K562 (cell line): Measurements from ENCODE around the gene ZNF562. TPM values are rescaled to one million over a fixed set of nuclear protein-coding genes. Genes with fewer than 3 reads are reported as not detected.

ENCODE experiments used
- ATAC-seq: fragments of 200-7000 bp; cut with Tn5 transposase; 3 replicates; pipeline ENCODE4 v1.9.1; 2020; ENCODE audit warnings: moderate library complexity
- BruUV-seq: library from RNA; stranded (reverse); fragments of 400-500 nt; replicated peaks from 2 replicates; lab custom pipeline; 2021; lab: Mats Ljungman, UMichigan
- CTCF ChIA-PET: fragments of 300-600 bp; formaldehyde crosslinking; extraction: SDS; loops from one replicate; lab custom pipeline; 2021; ENCODE audit warnings: low intra/inter-chr PET ratio; lab: Yijun Ruan, JAX
- POLR2A ChIA-PET: fragments of 300-600, 350-650 bp; sonication (Branson Sonifier 250); formaldehyde crosslinking; extraction: SDS; loops from one replicate; lab custom pipeline; 2021; ENCODE audit warnings: antibody characterized with exemption, inconsistent platforms; lab: Yijun Ruan, JAX
- DNase-seq, 4 experiments: peaks; one replicate each; pipeline versions ENCODE4 v3.0.0 to v3.0.0-alpha.2; 2011 to 2018; ENCODE audit warnings: low spot score in 3 of 4, mixed read lengths in 3 of 4; ENCODE audit errors: extremely low read depth in 1 of 4
- FAIRE-seq: peaks from 2 replicates; lab custom pipeline; 2011; peaks lifted over from hg19 to GRCh38; lab: Jason Lieb, UNC
- H2AFZ ChIP-seq: 2 replicates; pipeline ENCODE4 v1.6.0; 2011; ENCODE audit warnings: low read depth, low read length, control low read depth, inconsistent platforms
- H3K27ac ChIP-seq: fragments of 200-600 bp; 3 replicates; pipeline ENCODE4 v1.8.0; 2011; ENCODE audit warnings: low read depth, mild to moderate bottlenecking, control low read depth, inconsistent platforms, low read length, moderate library complexity, mixed read lengths; ENCODE audit errors: extremely low read depth
- H3K27me3 ChIP-seq, 2 experiments: fragments of 300-600 bp in 1 of 2; 2 replicates in 1 of 2; 3 replicates in 1 of 2; pipeline versions ENCODE4 v1.6.0 to v1.8.0; 2011; ENCODE audit warnings: inconsistent platforms in 2 of 2, low read length in 2 of 2, mild to moderate bottlenecking in 1 of 2, mixed read lengths in 1 of 2, moderate library complexity in 1 of 2; ENCODE audit not compliant: control insufficient read depth in 2 of 2, insufficient read depth in 2 of 2
- H3K36me3 ChIP-seq: fragments of 300-600 bp; 3 replicates; pipeline ENCODE4 v1.8.0; 2011; ENCODE audit warnings: mild to moderate bottlenecking, low read length, inconsistent platforms; ENCODE audit not compliant: control insufficient read depth, insufficient read depth
- H3K4me1 ChIP-seq, 2 experiments: fragments of 200-600 bp in 1 of 2; replicated peaks in 1 of 2; 2 replicates in 1 of 2; 3 replicates in 1 of 2; pipeline versions ENCODE4 v1.5.1 to v1.8.0; 2011; ENCODE audit warnings: inconsistent platforms in 2 of 2, low read length in 2 of 2, mild to moderate bottlenecking in 1 of 2, mixed read lengths in 1 of 2, moderate library complexity in 1 of 2; ENCODE audit not compliant: control insufficient read depth in 2 of 2, insufficient read depth in 2 of 2
- H3K4me2 ChIP-seq: 2 replicates; pipeline ENCODE4 v1.6.1; 2011; ENCODE audit warnings: low read length, control low read depth, inconsistent platforms, mixed read lengths; ENCODE audit not compliant: insufficient read depth
- H3K4me3 ChIP-seq: fragments of 200-600 bp; sonication (generic), shearing (Covaris generic); 2 replicates; pipeline ENCODE4 v1.5.1; 2016; ENCODE audit warnings: control low read depth, inconsistent platforms
- H3K79me2 ChIP-seq: fragments of 200-600 bp; 3 replicates; pipeline ENCODE4 v1.8.0; 2011; ENCODE audit warnings: low read length, inconsistent platforms; ENCODE audit not compliant: control insufficient read depth, insufficient read depth
- H3K9ac ChIP-seq, 2 experiments: 2 replicates each; pipeline versions ENCODE4 v1.6.0 to v1.6.1; 2011; ENCODE audit warnings: low read depth in 2 of 2, low read length in 2 of 2, control low read depth in 1 of 2, inconsistent platforms in 1 of 2, mild to moderate bottlenecking in 1 of 2, mixed read lengths in 1 of 2; ENCODE audit not compliant: insufficient read depth in 1 of 2
- H3K9me1 ChIP-seq: one replicate; pipeline ENCODE4 v1.6.0; 2011; ENCODE audit warnings: inconsistent platforms, mild to moderate bottlenecking, low read length, moderate library complexity; ENCODE audit not compliant: control insufficient read depth, insufficient read depth
- H3K9me3 ChIP-seq: replicated peaks from 2 replicates; pipeline ENCODE4 v1.5.1; 2011; ENCODE audit warnings: low read depth, low read length, inconsistent platforms; ENCODE audit not compliant: control insufficient read depth, insufficient read depth
- H4K20me1 ChIP-seq: replicated peaks from 2 replicates; pipeline ENCODE4 v1.6.1; 2011; ENCODE audit warnings: low read length, inconsistent platforms, mixed read lengths; ENCODE audit not compliant: control insufficient read depth, insufficient read depth
- EGR1 ChIP-seq: fragments of 450-650 bp; conservative IDR thresholded peaks from 2 replicates; pipeline ENCODE4 v1.6.1; 2017; ENCODE audit warnings: mild to moderate bottlenecking
- FOXA3 ChIP-seq, 2 experiments: fragments of 450-650 bp in 1 of 2; sonication (generic) in 1 of 2; formaldehyde crosslinking; IDR thresholded peaks in 1 of 2; conservative IDR thresholded peaks in 1 of 2; 2 replicates each; pipeline versions ENCODE4 v1.4.0 to v1.8.0; 2020 to 2022; ENCODE audit warnings: mild to moderate bottlenecking in 2 of 2, missing genetic modification reagents in 1 of 2
- HDGF ChIP-seq: fragments of 450-650 bp; IDR thresholded peaks from 2 replicates; pipeline ENCODE4 v1.6.1; 2016
- HIVEP1 ChIP-seq: fragments of 250-450 bp; sonication (Bioruptor Pico); IDR thresholded peaks from 2 replicates; pipeline ENCODE4 v1.4.0; 2020; ENCODE audit warnings: mild to moderate bottlenecking
- ID3 ChIP-seq, 2 experiments: fragments of 250-450 bp in 1 of 2; fragments of 450-650 bp in 1 of 2; sonication (Bioruptor Pico) in 1 of 2; IDR thresholded peaks; 2 replicates each; pipeline versions ENCODE4 v1.6.1 to v1.8.0; 2016 to 2021; ENCODE audit warnings: mild to moderate bottlenecking in 2 of 2, moderate library complexity in 2 of 2, missing compliant biosample characterization in 1 of 2, missing genetic modification characterization in 1 of 2
- MBD2 ChIP-seq: sonication (generic); IDR thresholded peaks from 2 replicates; pipeline ENCODE4 v1.6.1; 2016; ENCODE audit warnings: low read depth, borderline replicate concordance
- MED1 ChIP-seq: sonication (generic); formaldehyde crosslinking; IDR thresholded peaks from 2 replicates; pipeline ENCODE4 v1.8.1; 2023; ENCODE audit warnings: missing genetic modification reagents, borderline replicate concordance
- ZNF274 ChIP-seq: IDR thresholded peaks from 2 replicates; pipeline ENCODE4 v1.6.1; 2011; ENCODE audit warnings: low read depth, mild to moderate bottlenecking, low read length, moderate library complexity, borderline replicate concordance
- ZNF445 ChIP-seq: fragments of 250-450 bp; sonication (Bioruptor Pico); IDR thresholded peaks from 2 replicates; pipeline ENCODE4 v1.4.0; 2020; ENCODE audit warnings: low read depth, mild to moderate bottlenecking, moderate library complexity
- ZNF584 ChIP-seq: fragments of 200-800 bp; sonication (Bioruptor generic); IDR thresholded peaks from 2 replicates; pipeline ENCODE4 v1.6.1; 2016; ENCODE audit warnings: low read depth, mild to moderate bottlenecking, missing genetic modification characterization, missing compliant biosample characterization
- ZNF639 ChIP-seq, 2 experiments: fragments of 200-800 bp in 1 of 2; sonication (Bioruptor generic) in 1 of 2; sonication (generic) in 1 of 2; formaldehyde crosslinking in 1 of 2; IDR thresholded peaks in 1 of 2; conservative IDR thresholded peaks in 1 of 2; 2 replicates each; pipeline versions ENCODE4 v1.5.0 to v1.6.1; 2016 to 2020; ENCODE audit warnings: missing compliant biosample characterization in 1 of 2, missing genetic modification characterization in 1 of 2, missing genetic modification reagents in 1 of 2
- ZNF75A ChIP-seq: fragments of 450-650 bp; formaldehyde crosslinking; IDR thresholded peaks from 2 replicates; pipeline ENCODE4 v1.4.0; 2020; ENCODE audit warnings: mild to moderate bottlenecking
- WGBS: fragments of 100-300 bp; shearing (Covaris generic); methylation state at CpG from one replicate; pipeline ENCODE4 v1.1.6; 2016; ENCODE audit warnings: low coverage, mixed read lengths; ENCODE audit not compliant: insufficient coverage; ENCODE audit errors: missing lambda C conversion rate; 5-methylcytosine and 5-hydroxymethylcytosine counted together
- in situ Hi-C: fragments of 300-500 bp; cut with MboI; formaldehyde crosslinking; loops from 4 replicates; pipeline ENCODE4 v1.15.0; 2018; ENCODE audit warnings: inconsistent platforms, mixed read lengths
- intact Hi-C: fragments of 100-400 bp; cut with micrococcal nuclease; formaldehyde crosslinking; loops from 2 replicates; pipeline ENCODE4 v1.14.2; 2022
- polyA plus RNA-seq, 8 experiments: library from polyadenylated mRNA; depleted of rRNA in 4 of 8; stranded (reverse) in 5 of 8; unstranded in 3 of 8; fragments of >200 nt; fragmentation: Nextera tagmentation in 2 of 8; fragmentation: Illumina TruSeq in 1 of 8; extraction: Ambion mirVana in 2 of 8; extraction: Trizol in 1 of 8; gene quantifications; 2 replicates each; pipeline versions ENCODE4 v1.2.1 to v1.2.3, GENCODE V29; 2011 to 2014; ENCODE audit warnings: inconsistent platforms in 1 of 8, missing spikeins in 1 of 8
- total RNA-seq, 7 experiments: library from RNA; depleted of rRNA in 6 of 7; stranded (reverse); fragments of >200 nt in 6 of 7; fragmentation: Illumina TruSeq in 2 of 7; extraction: Trizol in 2 of 7; gene quantifications; 2 replicates each; pipeline versions ENCODE4 v1.2.1 to v1.2.3, GENCODE V29; 2011 to 2021; ENCODE audit warnings: low replicate concordance in 1 of 7

ZNF562 gene
- total and polyA plus RNA-seq, 9 of the 15 experiments (the other 6 are each of a cell fraction or from before 2014, with no cell fraction given) = 11.8 to 46.9 (median 20.8) TPM

GRCh38 chr19:9610484-9611113 lies 64.3 kb downstream of the ZNF562 start:
- no peaks in the 10 kb centered on the region for H3K9me1 ChIP-seq
- H3K9me3 ChIP-seq = peaks cover 18% of the 10 kb centered on the region
- no peaks in the 10 kb centered on the region for H3K27me3 ChIP-seq
- H4K20me1 ChIP-seq = no peaks in the 10 kb centered on the region
- no peak overlapping the region for H2AFZ ChIP-seq
- WGBS = 94% methylated on average over 2 of the region's 2 CpGs
- H3K79me2 ChIP-seq = no peaks in the 10 kb centered on the region
- H3K27ac ChIP-seq = no peak overlapping the region
- ChIA-PET POLR2A (interaction anchor here (1.0 kb wide), 1 partner anchor 9 kb away, joined by 3 read pairs; no protein-coding TSS in a partner anchor), CTCF (no interaction called here)
- intact Hi-C loops (no loop called here), in situ Hi-C loops (no loop called here)
- peaks cover 63% of the 10 kb centered on the region for H3K36me3 ChIP-seq
- FAIRE-seq = no peak
- no peaks in the 10 kb centered on the region for H3K4me1 ChIP-seq
- H3K9ac ChIP-seq = no peak overlapping the region
- H3K4me3 ChIP-seq = no peak overlapping the region
- no peak overlapping the region for H3K4me2 ChIP-seq
- no peak for DNase-seq
- ATAC-seq = no peak
- BruUV-seq = TSS peak; percentile 18
- peak; percentile 92 for TF ChIP-seq ZNF75A (CRISPR knock-in tag)
- TF ChIP-seq ZNF445 (CRISPR knock-in tag) = no peak
- TF ChIP-seq ZNF584 (CRISPR knock-in tag) = no peak
- 0 out of 2 replicates have a peak, but pooled peaks have one; percentile 46 for TF ChIP-seq ZNF274
- no peak for TF ChIP-seq HIVEP1
- TF ChIP-seq ID3 (CRISPR knock-in tag; IDR thresholded peaks at IDR 0.05) = no peak
- no peak for TF ChIP-seq ID3 (tag; IDR thresholded peaks at IDR 0.05)
- no peak for TF ChIP-seq FOXA3 (CRISPR knock-in tag; conservative IDR thresholded peaks at IDR 0.05 in 1 of 2, IDR thresholded peaks at IDR 0.05 in 1 of 2)
- TF ChIP-seq HDGF = no peak
- no peak for TF ChIP-seq MED1
- no peak for TF ChIP-seq ZNF639 (CRISPR knock-in tag; conservative IDR thresholded peaks at IDR 0.05 in 1 of 2, IDR thresholded peaks at IDR 0.05 in 1 of 2)
- no peak for TF ChIP-seq MBD2
- TF ChIP-seq EGR1 = no peak
